NOMO-1 (cell line): ENCODE measurements around the gene ANAPC10.
A peak's percentile ranks its signal among the peaks of the same experiment; 100 is the strongest.
"Not testable (repeated sequence)": the region's sequence is repeated elsewhere in the genome, so short reads cannot be mapped to it uniquely, and the experiment has no call there.

Experiments used
- DNase-seq, 2 experiments: peaks; one replicate each; lab custom pipeline; 2025; ENCODE audit not compliant: unreplicated experiment in 2 of 2; lab: John Stamatoyannopoulos, UW

The ANAPC10 gene

GRCh38 chr4:145097821-145098674 lies at the start of gene ANAPC10, which contains the start of gene ABCE1:
TSS of gene ANAPC10 (minus strand) at chr4:145098196. CDS start at chr4:145096099, 2,097 bp downstream.
TSS of gene ABCE1 (plus strand) at chr4:145098311. CDS start at chr4:145104413, 6,102 bp downstream.
- peak; percentile 89 to 93 for DNase-seq

- not testable (repeated sequence) for DNase-seq
Measured at GRCh38 chr4:145136219-145136618, 38.2 kb upstream of the ANAPC10 start.

- peak in 1 of 2 experiments; percentile 23 for DNase-seq
Measured at GRCh38 chr4:145132511-145133098, 34.6 kb upstream of the ANAPC10 start.

- DNase-seq = no peak
Measured at GRCh38 chr4:145131848-145132247, 33.9 kb upstream of the ANAPC10 start.

GRCh38 chr4:145130788-145131399 lies 32.9 kb upstream of the ANAPC10 start:
- DNase-seq = no peak

GRCh38 chr4:145130130-145130529 lies 32.1 kb upstream of the ANAPC10 start:
- DNase-seq = no peak

GRCh38 chr4:145125396-145125795 lies 27.4 kb upstream of the ANAPC10 start:
- DNase-seq = no peak

GRCh38 chr4:145108128-145108527 lies 10.1 kb upstream of the ANAPC10 start:
- no peak for DNase-seq

- DNase-seq = no peak
Measured at GRCh38 chr4:145107126-145107525, 9.1 kb upstream of the ANAPC10 start.

- no peak for DNase-seq
Measured at GRCh38 chr4:145103496-145103895, 5.5 kb upstream of the ANAPC10 start.

- DNase-seq = no peak
Measured at GRCh38 chr4:145102619-145103018, 4.6 kb upstream of the ANAPC10 start.

GRCh38 chr4:145101091-145101490 lies 3.1 kb upstream of the ANAPC10 start:
- DNase-seq = no peak

- DNase-seq = peak; percentile 3 to 66
Measured at GRCh38 chr4:145099653-145100052, 1.7 kb upstream of the ANAPC10 start.

GRCh38 chr4:145098675-145099037 lies 660 bp upstream of the ANAPC10 start:
- DNase-seq = peak; percentile 21 to 47

GRCh38 chr4:145097331-145097820 lies 620 bp downstream of the ANAPC10 start:
- DNase-seq = no peak

- no peak for DNase-seq
Measured at GRCh38 chr4:145093638-145094037, 4.4 kb downstream of the ANAPC10 start.

GRCh38 chr4:145090380-145090779 lies 7.6 kb downstream of the ANAPC10 start:
- no peak for DNase-seq

- no peak for DNase-seq
Measured at GRCh38 chr4:145083891-145084605, 13.9 kb downstream of the ANAPC10 start.

GRCh38 chr4:145081756-145082155 lies 16.2 kb downstream of the ANAPC10 start:
- no peak for DNase-seq

- DNase-seq = no peak
Measured at GRCh38 chr4:145076469-145076855, 21.5 kb downstream of the ANAPC10 start.
